H1 (cell line): Measurements from ENCODE around the gene TRPV6. TPM values are rescaled to one million over a fixed set of nuclear protein-coding genes. Genes with fewer than 3 reads are reported as not detected.

ENCODE experiments used
- CTCF ChIA-PET: fragments of 300-600 bp; sonication (Branson Sonifier 250); formaldehyde crosslinking; loops from one replicate; lab custom pipeline; 2021; ENCODE audit not compliant: partially characterized antibody; lab: Charles Lee
- POLR2A ChIA-PET: fragments of 300-600 bp; sonication (Branson Sonifier 250); formaldehyde crosslinking; loops from one replicate; lab custom pipeline; 2021; ENCODE audit warnings: inconsistent platforms; ENCODE audit not compliant: partially characterized antibody; lab: Charles Lee
- DNase-seq, 2 experiments: peaks; one replicate each; pipeline versions ENCODE4 v3.0.0 to v3.0.0-alpha.2; 2010 to 2022; ENCODE audit warnings: low spot score in 2 of 2, low read depth in 1 of 2, mixed read lengths in 1 of 2
- FAIRE-seq: peaks from 2 replicates; lab custom pipeline; 2011; peaks lifted over from hg19 to GRCh38; lab: Jason Lieb, UNC
- H2AFZ ChIP-seq: 2 replicates; pipeline ENCODE4 v1.8.1; 2012; ENCODE audit warnings: low read length, inconsistent platforms
- H2AK5ac ChIP-seq: 2 replicates; pipeline ENCODE4 v1.6.1; 2013; ENCODE audit warnings: low read depth, low read length
- H2BK120ac ChIP-seq: replicated peaks from 2 replicates; pipeline ENCODE3; 2013; ENCODE audit warnings: low read depth, low read length, inconsistent platforms
- H2BK12ac ChIP-seq: 2 replicates; pipeline ENCODE4 v1.6.1; 2013; ENCODE audit warnings: low read depth, low read length
- H2BK15ac ChIP-seq: 2 replicates; pipeline ENCODE4 v1.6.1; 2013; ENCODE audit warnings: low read length
- H2BK20ac ChIP-seq: 2 replicates; pipeline ENCODE4 v1.6.1; 2013; ENCODE audit warnings: low read length
- H2BK5ac ChIP-seq: 2 replicates; pipeline ENCODE4 v1.6.1; 2013; ENCODE audit warnings: low read depth, low read length
- H3K14ac ChIP-seq: 2 replicates; pipeline ENCODE4 v1.6.1; 2013; ENCODE audit warnings: inconsistent platforms; ENCODE audit not compliant: insufficient read length
- H3K18ac ChIP-seq: 2 replicates; pipeline ENCODE4 v1.6.1; 2013; ENCODE audit warnings: low read length; ENCODE audit errors: extremely low read depth
- H3K23ac ChIP-seq: 2 replicates; pipeline ENCODE4 v1.6.1; 2013; ENCODE audit warnings: inconsistent platforms; ENCODE audit not compliant: insufficient read length
- H3K23me2 ChIP-seq: 2 replicates; pipeline ENCODE4 v1.6.1; 2013; ENCODE audit warnings: low read depth, low read length
- H3K27ac ChIP-seq: 2 replicates; pipeline ENCODE4 v1.6.1; 2011; ENCODE audit warnings: low read depth, low read length, inconsistent platforms
- H3K27me3 ChIP-seq, 4 experiments: replicated peaks in 1 of 4; 1 replicate in 1 of 4; 2 replicates in 3 of 4; pipeline versions ENCODE4 v1.6.1 to v1.8.1; 2011 to 2013; ENCODE audit warnings: low read length in 3 of 4, mild to moderate bottlenecking in 3 of 4, inconsistent platforms in 2 of 4, mixed read lengths in 2 of 4, moderate library complexity in 1 of 4; ENCODE audit not compliant: control insufficient read depth in 3 of 4, insufficient read depth in 3 of 4; ENCODE audit errors: extremely low read depth in 1 of 4
- H3K36me3 ChIP-seq, 4 experiments: 2 replicates each; pipeline versions ENCODE4 v1.6.1 to v1.8.1; 2011 to 2013; ENCODE audit warnings: mild to moderate bottlenecking in 4 of 4, low read length in 3 of 4, moderate library complexity in 2 of 4, control low read depth in 1 of 4, inconsistent platforms in 1 of 4; ENCODE audit not compliant: insufficient read depth in 4 of 4, control insufficient read depth in 2 of 4
- H3K4ac ChIP-seq: replicated peaks from 2 replicates; pipeline ENCODE3; 2013; ENCODE audit warnings: low read length, low read depth, mixed read lengths, inconsistent platforms; ENCODE audit not compliant: insufficient read length
- H3K4me1 ChIP-seq, 4 experiments: replicated peaks in 1 of 4; 1 replicate in 1 of 4; 2 replicates in 3 of 4; pipeline versions ENCODE4 v1.6.1 to v1.8.1; 2011 to 2013; ENCODE audit warnings: low read length in 3 of 4, inconsistent platforms in 2 of 4, mixed read lengths in 1 of 4; ENCODE audit not compliant: insufficient read depth in 4 of 4, control insufficient read depth in 3 of 4
- H3K4me2 ChIP-seq, 2 experiments: 2 replicates each; pipeline versions ENCODE4 v1.6.1 to v1.8.1; 2011 to 2013; ENCODE audit warnings: low read depth in 2 of 2, low read length in 2 of 2, control low read depth in 1 of 2, inconsistent platforms in 1 of 2, mild to moderate bottlenecking in 1 of 2; ENCODE audit not compliant: insufficient read depth in 1 of 2
- H3K4me3 ChIP-seq, 4 experiments: fragments of 200-600, 300-600 bp in 1 of 4; sonication (generic), shearing (Covaris generic), sonication (Bioruptor Twin) in 1 of 4; 2 replicates each; pipeline versions ENCODE4 v1.5.1 to v1.8.1; 2011 to 2016; ENCODE audit warnings: low read length in 4 of 4, low read depth in 3 of 4, control low read depth in 2 of 4, inconsistent platforms in 2 of 4, mild to moderate bottlenecking in 2 of 4, mixed read lengths in 1 of 4, moderate library complexity in 1 of 4; ENCODE audit not compliant: insufficient read depth in 2 of 4; ENCODE audit errors: extremely low read depth in 1 of 4
- H3K56ac ChIP-seq: replicated peaks from 2 replicates; pipeline ENCODE3; 2013; ENCODE audit warnings: low read depth, mild to moderate bottlenecking, mixed read lengths, low read length, inconsistent platforms; ENCODE audit not compliant: insufficient read length
- H3K79me1 ChIP-seq: 2 replicates; pipeline ENCODE4 v1.6.1; 2013; ENCODE audit warnings: low read depth, low read length, control low read depth
- H3K79me2 ChIP-seq, 2 experiments: 2 replicates each; pipeline versions ENCODE4 v1.6.1 to v1.8.1; 2012 to 2013; ENCODE audit warnings: low read length in 2 of 2, mild to moderate bottlenecking in 2 of 2, inconsistent platforms in 1 of 2; ENCODE audit not compliant: insufficient read depth in 2 of 2, control insufficient read depth in 1 of 2
- H3K9ac ChIP-seq, 4 experiments: replicated peaks in 1 of 4; 1 replicate in 1 of 4; 2 replicates in 3 of 4; pipeline versions ENCODE4 v1.6.1 to v1.8.1; 2011 to 2013; ENCODE audit warnings: low read depth in 3 of 4, low read length in 3 of 4, control low read depth in 2 of 4, mild to moderate bottlenecking in 2 of 4, moderate library complexity in 2 of 4, inconsistent platforms in 1 of 4; ENCODE audit errors: extremely low read depth in 1 of 4
- H3K9me3 ChIP-seq, 2 experiments: 2 replicates each; pipeline versions ENCODE4 v1.6.1 to v1.8.1; 2012 to 2013; ENCODE audit warnings: mild to moderate bottlenecking in 2 of 2, moderate library complexity in 2 of 2, control low read depth in 1 of 2, inconsistent platforms in 1 of 2, low read depth in 1 of 2, low read length in 1 of 2, mixed read lengths in 1 of 2; ENCODE audit not compliant: insufficient read depth in 2 of 2
- H4K20me1 ChIP-seq, 2 experiments: replicated peaks in 1 of 2; 2 replicates each; pipeline versions ENCODE3 to v1.8.1; 2011 to 2013; ENCODE audit warnings: inconsistent platforms in 2 of 2, low read length in 2 of 2, mild to moderate bottlenecking in 1 of 2; ENCODE audit not compliant: insufficient read depth in 2 of 2, control insufficient read depth in 1 of 2
- H4K5ac ChIP-seq: 2 replicates; pipeline ENCODE4 v1.6.1; 2013; ENCODE audit warnings: low read length, low read depth, mixed read lengths, inconsistent platforms; ENCODE audit not compliant: insufficient read length
- H4K8ac ChIP-seq: 2 replicates; pipeline ENCODE4 v1.8.0; 2013; ENCODE audit warnings: mild to moderate bottlenecking, moderate library complexity, low read length, inconsistent platforms; ENCODE audit not compliant: insufficient read depth; ENCODE audit errors: extremely low read depth
- H4K91ac ChIP-seq: replicated peaks from 2 replicates; pipeline ENCODE3; 2013; ENCODE audit warnings: low read length, mixed read lengths, inconsistent platforms; ENCODE audit not compliant: insufficient read length
- CEBPB ChIP-seq: IDR thresholded peaks from 2 replicates; pipeline ENCODE4 v1.6.1; 2012; ENCODE audit warnings: low read depth, low read length
- RAD21 ChIP-seq, 2 experiments: IDR thresholded peaks in 1 of 2; conservative IDR thresholded peaks in 1 of 2; 2 replicates each; pipeline ENCODE4 v1.6.1; 2011; ENCODE audit warnings: low read depth in 2 of 2, low read length in 2 of 2, improper control_type of control experiment in 1 of 2, inconsistent platforms in 1 of 2, mild to moderate bottlenecking in 1 of 2, moderate library complexity in 1 of 2
- WGBS, 2 experiments: shearing (Covaris generic) in 1 of 2; methylation state at CpG; one replicate each; pipeline versions ENCODE4 v1.1.6 to v1.1.7; 2013 to 2015; ENCODE audit warnings: low lambda C conversion rate in 2 of 2, mixed read lengths in 2 of 2, inconsistent platforms in 1 of 2, low coverage in 1 of 2, missing lambda C conversion rate in 1 of 2; ENCODE audit not compliant: insufficient replicate concordance in 2 of 2, insufficient coverage in 1 of 2, insufficient read length in 1 of 2; ENCODE audit errors: extremely low coverage in 1 of 2, missing lambda C conversion rate in 1 of 2; 5-methylcytosine and 5-hydroxymethylcytosine counted together
- polyA plus RNA-seq, 7 experiments: library from polyadenylated mRNA; depleted of rRNA in 3 of 7; stranded (reverse) in 5 of 7; unstranded in 2 of 7; fragments of >200 nt in 5 of 7; fragments of 200-250 nt in 2 of 7; gene quantifications; 1 replicate in 5 of 7; 2 replicates in 1 of 7; 4 replicates in 1 of 7; pipeline versions ENCODE4 v1.2.1 to v1.2.3, GENCODE V29; 2011 to 2013; ENCODE audit warnings: missing spikeins in 2 of 7, mixed read lengths in 2 of 7
- total RNA-seq: library from RNA; stranded (reverse); fragmentation: NEBNext Ultra II Directional; extraction: Animal tissue kit (Norgen Biotek cat#: 25700); gene quantifications from 2 replicates; pipeline ENCODE4 v1.2.1, GENCODE V29; 2021

TRPV6 gene
- total and polyA plus RNA-seq, 2 of the 8 experiments (the other 6 are each of a cell fraction or from before 2014, with no cell fraction given): 0.52 to 1.1 TPM

GRCh38 chr7:142835487-142835886 lies 50.1 kb downstream of the TRPV6 start:
- Histone ChIP-seq H3K18ac (no peak overlapping the region), H2AK5ac (no peak overlapping the region), H3K36me3 (no peaks in the 10 kb centered on the region), H3K27me3 (no peaks in the 10 kb centered on the region), H3K4me2 (no peak overlapping the region), H3K9ac (no peak overlapping the region), H4K91ac (no peak overlapping the region), H3K14ac (no peak overlapping the region), H4K20me1 (no peaks in the 10 kb centered on the region), H3K4ac (no peak overlapping the region), H3K56ac (no peak overlapping the region), H2BK20ac (no peak overlapping the region), H4K5ac (no peak overlapping the region), H2BK5ac (no peak overlapping the region), H2BK15ac (no peak overlapping the region), H3K4me1 (no peaks in the 10 kb centered on the region), H3K23ac (no peak overlapping the region), H3K79me2 (no peaks in the 10 kb centered on the region), H3K9me3 (no peaks in the 10 kb centered on the region), H3K23me2 (no peaks in the 10 kb centered on the region), H4K8ac (no peak overlapping the region), H2BK120ac (no peak overlapping the region), H3K4me3 (no peak overlapping the region), H2BK12ac (no peak overlapping the region), H3K27ac (no peak overlapping the region), H3K79me1 (no peaks in the 10 kb centered on the region), H2AFZ (0 out of 2 replicates have a peak overlapping the region, but pooled peaks have one; percentile 18)
- TF ChIP-seq CEBPB (no peak), RAD21 (IDR thresholded peaks at IDR 0.05 in 1 of 2, conservative IDR thresholded peaks at IDR 0.05 in 1 of 2; ENCODE audit: low read depth in 2 of 2, low read length in 2 of 2) (peak; percentile 11 to 37; a peak in 2 of 4 replicates)
- CTCF ChIA-PET: interaction anchor here (0.6 to 1.8 kb wide), 21 partner anchors 12 to 380 kb away, joined by 3 to 7 read pairs (median 3); partner anchors contain the start of gene EPHB6
- POLR2A ChIA-PET: no interaction called here
- DNase-seq (no peak), FAIRE-seq (no peak)
- 61% methylated on average over 3 of the region's 3 CpGs; no CpG with 5 or more reads in 1 of the 2 experiments for WGBS, 2 experiments
